Nephron (organoid): ENCODE data around the gene SIAH1.
"Not testable (repeated sequence)": the region's sequence is repeated elsewhere in the genome, so short reads cannot be mapped to it uniquely, and the experiment has no call there.

Experiments
- H3K27ac Mint-ChIP-seq, 3 experiments: 2 replicates each; pipeline ENCODE4 v1.8.0; 2020; ENCODE audit warnings: mixed read lengths in 3 of 3, mild to moderate bottlenecking in 2 of 3, moderate library complexity in 1 of 3
- H3K27me3 Mint-ChIP-seq: 2 replicates; pipeline ENCODE4 v1.8.0; 2021; ENCODE audit warnings: low read depth, mild to moderate bottlenecking, moderate library complexity, mixed read lengths
- H3K36me3 Mint-ChIP-seq: 2 replicates; pipeline ENCODE4 v1.8.0; 2020; ENCODE audit warnings: low read depth, mixed read lengths
- H3K4me1 Mint-ChIP-seq: 2 replicates; pipeline ENCODE4 v1.8.0; 2020; ENCODE audit warnings: mixed read lengths
- H3K4me3 Mint-ChIP-seq, 3 experiments: 2 replicates each; pipeline ENCODE4 v1.8.0; 2020; ENCODE audit warnings: mild to moderate bottlenecking in 3 of 3, mixed read lengths in 3 of 3, moderate library complexity in 2 of 3
- H3K9me3 Mint-ChIP-seq: 2 replicates; pipeline ENCODE4 v1.8.0; 2020; ENCODE audit warnings: mixed read lengths
- CTCF ChIP-seq, 3 experiments: fragments of 200-600 bp; sonication (generic); IDR thresholded peaks; one replicate each; pipeline ENCODE4 v1.5.0; 2021; ENCODE audit warnings: antibody characterized with exemption in 3 of 3; ENCODE audit not compliant: unreplicated experiment in 3 of 3

Gene SIAH1

GRCh38 chr16:48371393-48371780 lies 13.8 kb downstream of the SIAH1 start:
- no peak for TF ChIP-seq CTCF (IDR thresholded peaks at IDR 0.05; ENCODE audit: unreplicated experiment in 3 of 3)
- no peaks in the 10 kb centered on the region for H3K36me3 Mint-ChIP-seq
- peaks cover 36% of the 10 kb centered on the region for H3K4me1 Mint-ChIP-seq
- no peak overlapping the region for H3K4me3 Mint-ChIP-seq
- H3K27ac Mint-ChIP-seq = peak overlapping the region; percentile 10 to 25 (median 11)
- no peaks in the 10 kb centered on the region for H3K27me3 Mint-ChIP-seq
- no peaks in the 10 kb centered on the region for H3K9me3 Mint-ChIP-seq

- not testable (repeated sequence) for H3K27me3 Mint-ChIP-seq, H3K4me3 Mint-ChIP-seq, H3K9me3 Mint-ChIP-seq, H3K36me3 Mint-ChIP-seq
- Mint-ChIP-seq H3K4me1 (peaks cover 40% of the 10 kb centered on the region), H3K27ac (peak overlapping the region; percentile 10 to 25 (median 11))
Observed at GRCh38 chr16:48370668-48371392, 14.4 kb downstream of the SIAH1 start.

- H3K4me3 Mint-ChIP-seq = no peak overlapping the region
- peak overlapping the region in 1 of 3 experiments; percentile 24 for H3K27ac Mint-ChIP-seq
- no peak for TF ChIP-seq CTCF (IDR thresholded peaks at IDR 0.05; ENCODE audit: unreplicated experiment in 3 of 3)
- no peaks in the 10 kb centered on the region for H3K36me3 Mint-ChIP-seq
- peaks cover 45% of the 10 kb centered on the region for H3K4me1 Mint-ChIP-seq
- no peaks in the 10 kb centered on the region for H3K9me3 Mint-ChIP-seq
- H3K27me3 Mint-ChIP-seq = no peaks in the 10 kb centered on the region
Observed at GRCh38 chr16:48370229-48370628, 15.0 kb downstream of the SIAH1 start.

- TF ChIP-seq CTCF (IDR thresholded peaks at IDR 0.05; ENCODE audit: unreplicated experiment in 3 of 3) = no peak
- Mint-ChIP-seq H3K36me3 (no peaks in the 10 kb centered on the region), H3K4me3 (no peak overlapping the region), H3K27me3 (no peaks in the 10 kb centered on the region), H3K9me3 (no peaks in the 10 kb centered on the region), H3K27ac (peak overlapping the region in 2 of 3 experiments; percentile 5 to 24), H3K4me1 (peaks cover 50% of the 10 kb centered on the region)
Observed at GRCh38 chr16:48369765-48370164, 15.4 kb downstream of the SIAH1 start.

DNA sequence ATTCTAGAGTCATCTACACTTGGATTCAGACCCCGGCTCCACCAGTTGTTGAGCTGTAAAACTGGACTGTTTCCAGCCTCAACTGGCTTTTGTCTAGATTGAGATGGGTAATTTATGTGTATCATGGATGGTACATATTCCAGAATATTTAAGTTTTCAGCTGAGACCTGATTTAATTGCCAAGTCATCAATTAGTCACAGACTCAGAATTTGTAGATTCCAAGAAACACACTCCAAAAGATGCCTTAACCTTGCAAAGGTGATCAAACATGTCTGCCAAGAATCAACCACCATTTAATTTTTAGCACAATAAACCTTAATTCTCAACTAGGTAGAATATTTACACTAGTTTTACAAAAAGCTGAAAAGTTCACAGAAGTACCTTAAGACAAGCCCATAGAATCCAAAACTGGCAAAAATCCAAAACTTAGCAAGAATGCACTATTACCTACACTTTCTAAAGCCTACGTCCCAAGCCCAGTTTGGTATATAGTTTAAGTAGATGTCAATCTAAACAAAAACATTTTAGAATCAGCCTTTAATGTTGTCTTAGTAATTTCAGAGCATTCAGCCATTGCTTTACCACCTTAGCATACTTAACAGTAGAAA lies 17.7 kb downstream of the SIAH1 start:
- Mint-ChIP-seq H3K27ac (peak overlapping the region in 1 of 3 experiments; percentile 23), H3K4me1 (peaks cover 62% of the 10 kb centered on the region), H3K9me3 (no peaks in the 10 kb centered on the region), H3K4me3 (peak overlapping the region in 2 of 3 experiments; percentile 32 to 35), H3K36me3 (peaks cover 5% of the 10 kb centered on the region), H3K27me3 (no peaks in the 10 kb centered on the region)
- no peak for TF ChIP-seq CTCF (IDR thresholded peaks at IDR 0.05; ENCODE audit: unreplicated experiment in 3 of 3)

DNA sequence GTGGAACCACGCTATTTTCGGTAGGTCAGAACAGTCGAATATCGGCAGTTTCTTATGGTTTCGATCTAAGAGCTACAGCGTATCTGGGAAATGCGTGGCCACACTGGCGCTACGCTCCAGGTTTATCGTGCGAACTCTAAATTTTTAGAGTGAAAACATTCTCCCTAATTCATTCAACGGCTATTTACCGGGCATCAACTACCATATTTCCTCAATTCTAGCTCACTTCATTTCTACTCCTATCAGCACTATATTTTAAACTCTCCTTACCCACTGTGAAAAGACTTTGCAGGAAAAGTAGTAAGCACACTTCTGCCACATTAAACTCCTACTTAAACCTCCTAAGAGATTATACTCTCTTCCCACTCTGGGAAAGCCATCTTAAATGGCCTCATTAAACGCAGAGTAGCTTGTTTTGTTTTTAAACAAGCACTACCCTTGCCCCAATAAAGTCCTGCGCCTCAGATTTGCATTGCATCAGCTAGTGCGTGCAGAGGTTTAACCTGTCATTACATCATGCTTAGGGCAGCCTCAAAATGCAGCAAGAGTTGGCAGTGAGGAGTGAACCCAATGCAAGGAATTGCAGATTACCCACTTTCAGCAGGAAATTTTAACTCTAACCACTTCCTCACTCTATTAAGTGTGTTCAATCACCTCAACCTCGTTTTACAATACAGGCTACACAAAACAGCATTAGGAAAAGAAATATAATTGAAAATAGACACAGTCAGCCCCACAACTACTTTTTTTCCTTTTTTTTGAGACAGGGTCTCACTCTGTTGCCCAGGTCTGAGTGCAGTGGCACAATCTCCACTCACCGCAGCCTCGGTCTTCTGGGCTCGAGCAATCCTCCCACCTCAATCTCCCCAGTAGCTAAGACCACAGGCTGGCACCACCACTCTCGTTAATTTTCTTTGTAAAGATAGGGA lies 18.8 kb downstream of the SIAH1 start:
- Mint-ChIP-seq H3K9me3 (no peaks in the 10 kb centered on the region), H3K27me3 (no peaks in the 10 kb centered on the region), H3K36me3 (peaks cover 13% of the 10 kb centered on the region)

More for the DNA sequence above, 18.8 kb downstream of the SIAH1 start:
- H3K27ac Mint-ChIP-seq = peak overlapping the region; percentile 51 to 70 (median 55)
- peaks cover 63% of the 10 kb centered on the region for H3K4me1 Mint-ChIP-seq
- TF ChIP-seq CTCF (IDR thresholded peaks at IDR 0.05; ENCODE audit: unreplicated experiment in 3 of 3) = no peak
- H3K4me3 Mint-ChIP-seq = peak overlapping the region; percentile 78 to 86 (median 85)
